CD4-positive, alpha-beta T cell treated with Interleukin-1 beta for 1 hour (primary cell): ENCODE measurements around the gene VWA8.
A peak's percentile ranks its signal among the peaks of the same experiment; 100 is the strongest.

Experiments
- DNase-seq, 2 donors: peaks; one replicate each; pipeline ENCODE4 v3.0.0-alpha.2; 2020 to 2022

VWA8 gene

GRCh38 chr13:41960637-41961465 is at the start of gene VWA8:
TSS of gene VWA8 (minus strand) at chr13:41961109. CDS start at chr13:41961015, 94 bp downstream.
- peak; percentile 82 to 84 for DNase-seq

DNA sequence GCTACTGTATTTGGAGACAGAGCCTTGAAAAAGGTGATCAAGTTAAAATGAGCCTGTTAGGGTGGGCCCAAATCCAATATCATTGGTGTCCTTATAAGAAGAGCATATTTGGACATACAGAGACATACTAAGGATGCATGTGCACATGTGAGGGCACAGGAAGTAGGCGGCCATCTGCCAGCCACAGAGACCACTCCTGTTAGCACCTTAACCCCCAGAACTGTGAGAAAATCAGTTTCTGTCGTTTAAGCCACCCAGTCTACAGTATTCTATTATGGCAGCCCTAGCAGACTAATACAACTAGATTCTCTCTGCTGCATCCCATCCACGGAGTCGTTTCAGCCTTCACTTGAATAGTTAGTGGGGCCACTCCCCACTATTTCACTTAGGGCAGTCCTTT is 48.1 kb upstream of the VWA8 start:
- no peak for DNase-seq

GRCh38 chr13:42007844-42008243 is 46.9 kb upstream of the VWA8 start:
- no peak for DNase-seq

DNA sequence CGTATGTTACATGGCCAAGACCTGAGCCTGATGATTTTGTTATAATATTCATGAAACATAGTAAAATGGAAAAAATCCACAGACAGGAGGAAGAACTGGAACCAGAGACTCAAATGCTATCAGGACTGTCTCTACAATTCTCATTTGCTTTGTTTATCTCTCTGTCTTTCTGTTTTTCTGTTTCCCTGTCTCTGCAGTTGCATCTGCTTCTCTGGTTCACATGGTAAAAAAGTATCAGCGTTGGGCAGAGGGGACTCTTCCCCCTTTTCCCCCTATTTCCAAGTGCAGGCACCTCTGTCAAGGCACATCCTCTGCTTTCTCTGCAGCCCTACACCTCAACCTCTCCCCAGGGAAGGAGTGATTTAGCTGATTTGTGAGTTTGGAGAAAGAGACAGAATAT is 41.2 kb upstream of the VWA8 start:
- no peak for DNase-seq

- DNase-seq: no peak
Observed at GRCh38 chr13:42001580-42001979, 40.7 kb upstream of the VWA8 start.

- DNase-seq: no peak
Observed at GRCh38 chr13:42000846-42001245, 39.9 kb upstream of the VWA8 start.

DNA sequence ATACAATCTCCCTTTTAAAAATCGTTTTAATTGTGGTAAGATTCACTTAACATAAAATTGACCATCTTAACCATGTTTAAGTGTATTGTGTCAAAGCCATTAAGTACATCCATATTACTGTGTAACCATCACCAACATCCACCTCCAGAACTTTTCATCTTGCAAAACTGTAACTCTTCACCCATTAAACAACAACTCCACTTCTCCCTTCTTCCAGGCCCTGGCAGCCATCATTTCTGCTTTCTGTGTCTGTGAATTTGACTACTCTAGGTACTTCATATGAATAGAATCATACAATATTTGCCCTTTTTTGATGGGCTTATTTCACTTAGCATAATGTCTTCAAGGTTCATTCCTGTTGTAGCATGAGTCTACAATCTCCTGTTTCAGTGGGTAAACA is 36.5 kb upstream of the VWA8 start:
- DNase-seq: no peak

GRCh38 chr13:41995946-41996345 is 35.0 kb upstream of the VWA8 start:
- no peak for DNase-seq

DNA sequence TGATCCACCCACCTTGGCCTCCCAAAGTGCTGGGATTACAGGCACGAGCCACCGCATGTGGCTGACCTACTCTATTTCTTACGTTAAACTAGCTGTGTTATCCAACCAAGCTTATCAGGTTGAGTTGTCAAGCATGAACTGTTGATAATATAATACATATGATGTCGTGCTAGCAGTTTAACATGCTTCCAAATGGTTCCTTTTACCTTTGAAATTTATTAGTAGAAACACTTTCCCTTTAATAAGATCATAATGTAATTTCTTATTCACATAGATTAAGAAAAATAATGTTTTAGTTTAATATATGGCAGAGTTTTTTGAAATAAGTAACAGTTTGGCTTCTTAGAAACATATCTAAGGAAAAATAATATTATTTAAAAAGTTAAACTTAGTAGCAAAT is 34.4 kb upstream of the VWA8 start:
- no peak for DNase-seq

DNA sequence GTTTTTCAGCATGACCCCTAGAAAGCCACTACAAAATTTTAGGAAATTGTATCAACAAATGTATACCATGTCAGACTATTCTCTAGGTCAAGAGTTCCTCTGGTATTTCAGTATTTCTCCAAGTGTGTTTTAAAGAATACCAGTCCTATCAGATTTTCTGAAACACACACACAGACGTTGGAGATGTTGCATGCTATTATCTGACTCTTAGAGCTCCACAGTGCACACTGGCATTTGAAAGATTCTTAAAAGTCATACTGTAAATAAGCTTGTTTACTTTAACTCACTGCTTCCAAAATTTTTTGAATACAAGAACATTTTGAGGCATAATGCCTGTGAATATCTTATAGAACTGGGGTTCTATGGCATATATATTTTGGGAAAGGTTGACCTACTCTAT is 33.8 kb upstream of the VWA8 start:
- no peak for DNase-seq

DNA sequence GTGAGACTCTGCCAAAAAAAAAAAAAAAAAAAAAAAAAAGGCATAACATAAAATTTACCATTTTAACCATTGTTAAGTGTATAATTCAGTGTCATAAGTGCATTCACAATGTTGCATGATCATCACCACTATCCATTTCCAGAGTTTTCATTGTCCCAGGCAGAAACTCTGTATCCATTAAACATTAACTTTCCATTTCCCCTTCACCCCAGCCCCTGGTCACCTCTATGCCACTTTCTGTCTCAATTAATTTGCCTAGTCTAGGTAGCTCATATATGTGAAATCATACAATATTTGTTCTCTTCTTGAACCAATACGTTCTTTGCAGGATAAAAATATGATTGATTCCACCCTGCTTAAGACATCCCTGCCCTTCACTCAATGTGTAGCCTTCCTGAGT is 31.0 kb upstream of the VWA8 start:
- no peak for DNase-seq

DNA sequence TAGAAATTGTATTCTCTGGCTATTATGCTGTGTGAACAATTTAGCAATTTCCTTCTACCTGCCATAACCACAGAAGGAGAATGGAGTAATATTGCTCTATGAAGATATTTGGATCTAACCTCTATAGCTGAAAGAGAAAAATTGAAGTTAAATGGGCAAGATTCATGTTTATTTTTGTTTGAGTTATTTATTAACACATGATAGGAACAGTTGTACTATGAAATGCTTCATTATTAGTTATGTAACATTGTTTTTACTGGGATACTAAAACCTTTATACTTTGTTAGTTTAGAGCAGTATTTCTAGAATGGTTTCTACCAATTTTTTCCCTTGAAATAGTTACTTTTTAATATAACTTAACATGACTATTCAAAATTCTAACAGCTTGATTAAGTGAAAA is 27.3 kb upstream of the VWA8 start:
- DNase-seq: no peak

GRCh38 chr13:41985788-41986508 is 25.0 kb upstream of the VWA8 start:
- DNase-seq: no peak

- DNase-seq: no peak
Observed at GRCh38 chr13:41981951-41982715, 21.2 kb upstream of the VWA8 start.

DNA sequence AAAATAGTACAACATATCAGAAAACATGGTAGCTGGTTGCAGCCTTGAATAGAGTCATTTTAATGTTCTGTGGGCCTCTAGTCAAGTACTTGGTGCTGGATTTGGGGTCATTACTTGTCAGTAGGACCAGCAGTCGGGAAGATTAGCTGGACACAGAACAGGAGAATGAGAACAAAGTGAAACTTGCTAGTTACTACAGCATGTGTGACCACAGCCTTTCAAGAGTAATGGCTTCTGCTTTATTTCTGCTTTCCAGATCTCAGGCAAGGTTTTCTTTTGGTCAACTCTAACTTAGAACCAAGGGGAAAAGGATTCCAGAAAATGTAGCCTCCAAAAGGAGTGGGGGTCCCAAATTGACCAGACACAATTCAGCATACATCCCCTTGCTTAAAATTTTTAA is 17.1 kb upstream of the VWA8 start:
- DNase-seq: no peak

DNA sequence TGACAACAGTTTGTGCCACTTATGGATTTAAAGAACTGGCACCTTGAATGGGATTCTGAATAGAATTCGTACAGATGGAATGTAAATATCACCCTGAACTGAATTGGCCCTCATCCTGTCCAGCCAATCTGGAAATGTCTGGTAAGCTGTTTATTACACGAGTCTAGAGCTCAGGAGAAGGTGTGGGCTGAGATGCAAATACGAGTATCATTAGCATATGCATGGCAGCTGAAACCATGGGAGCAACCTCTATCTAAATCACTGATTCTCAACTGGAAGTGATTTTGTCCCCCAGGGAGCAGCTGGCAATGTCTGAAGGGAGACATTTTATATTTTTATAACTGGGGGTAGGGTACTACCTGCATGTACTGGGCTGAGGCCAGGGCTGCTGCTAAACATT is 15.6 kb upstream of the VWA8 start:
- no peak for DNase-seq

DNA sequence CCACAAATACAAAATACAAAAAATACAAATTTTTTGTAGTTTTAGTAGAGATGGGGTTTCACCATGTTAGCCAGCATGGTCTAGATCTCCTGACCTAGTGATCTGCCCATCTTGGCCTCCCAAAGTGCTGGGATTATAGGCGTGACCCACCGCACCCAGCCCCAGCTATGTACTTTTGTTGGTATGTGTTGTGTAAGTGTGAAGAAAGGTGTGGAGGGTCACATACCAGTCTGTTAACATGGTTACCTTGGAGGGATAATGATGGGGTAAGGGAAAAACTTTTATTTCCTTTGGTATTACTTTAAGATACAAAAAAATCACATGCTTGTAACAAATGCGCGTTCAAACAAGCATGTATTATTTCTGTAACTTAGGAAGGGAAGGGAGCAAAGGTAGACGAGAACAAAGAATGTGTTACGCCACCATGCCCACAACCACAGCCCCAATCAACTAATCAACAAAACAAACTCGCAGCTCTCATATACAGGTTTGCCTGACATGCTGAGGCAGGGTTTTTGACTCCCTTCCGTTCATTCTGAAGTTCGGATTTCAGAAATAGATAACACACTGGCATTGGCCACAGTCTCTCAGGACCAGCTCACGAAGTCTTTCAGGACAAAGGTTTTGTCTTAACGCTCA is 13.5 kb upstream of the VWA8 start:
- peak in 1 of 2 donors; percentile 31 for DNase-seq

- DNase-seq: no peak
Observed at GRCh38 chr13:41973247-41973741, 12.4 kb upstream of the VWA8 start.

DNA sequence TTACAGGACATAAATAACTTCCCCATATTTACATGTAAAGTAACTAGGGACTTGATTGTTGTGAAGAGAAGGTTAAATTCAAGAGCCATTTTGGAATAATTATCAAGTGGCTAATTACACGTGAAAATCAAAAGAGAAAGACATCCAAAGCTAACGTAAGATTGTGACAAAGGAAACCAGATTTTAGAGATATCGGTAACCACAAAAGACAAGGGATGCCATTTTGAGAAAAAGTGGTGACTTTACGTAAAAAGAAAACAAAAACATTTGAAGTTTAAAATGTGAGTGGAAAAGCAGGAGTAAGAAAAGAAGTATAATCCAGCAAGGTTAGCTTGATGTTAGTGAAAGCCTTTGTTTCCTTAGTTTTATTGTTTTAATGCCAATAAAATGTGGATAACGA is 10.9 kb upstream of the VWA8 start:
- peak in 1 of 2 donors; percentile 47 for DNase-seq

DNA sequence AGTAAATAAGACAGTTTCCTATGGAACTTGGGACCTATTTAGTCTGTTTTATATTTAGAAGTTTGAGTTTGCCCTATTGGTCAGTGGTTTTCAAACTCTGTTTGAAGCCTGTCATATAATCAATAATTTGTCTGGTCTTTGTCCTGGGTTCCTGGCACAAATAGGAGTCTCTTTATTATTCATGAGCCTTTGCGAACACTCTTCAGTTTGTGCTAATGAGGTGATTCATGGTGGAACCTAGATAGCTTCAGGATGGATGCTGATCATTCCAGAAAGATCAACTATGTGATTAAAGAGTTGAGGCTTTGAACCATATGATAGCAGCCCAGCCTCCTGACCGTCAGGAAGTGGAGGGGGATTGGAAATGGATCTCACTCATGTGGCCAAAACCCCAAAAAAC is 10.0 kb upstream of the VWA8 start:
- DNase-seq: no peak

GRCh38 chr13:41970022-41970421 is 9.1 kb upstream of the VWA8 start:
- no peak for DNase-seq

DNA sequence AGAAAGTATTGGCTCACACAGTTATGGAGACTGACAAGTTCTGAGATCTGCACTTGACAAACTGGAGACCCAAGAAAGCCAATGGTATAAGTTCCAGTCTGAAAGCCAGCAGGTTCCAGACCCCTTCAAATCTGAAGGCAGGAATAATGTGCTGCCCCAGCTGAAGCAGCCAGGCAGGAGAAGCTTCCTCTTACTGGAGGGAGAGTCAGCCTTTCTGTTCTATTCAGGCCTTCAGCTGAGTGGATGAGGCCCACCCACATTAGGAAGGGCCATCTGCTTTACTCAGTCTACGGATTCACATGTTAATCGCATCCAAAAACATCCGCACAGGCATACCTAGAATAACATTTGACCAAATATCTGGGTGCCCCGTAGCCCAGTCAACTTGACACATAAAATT is 8.2 kb upstream of the VWA8 start:
- DNase-seq: no peak

GRCh38 chr13:41966671-41967070 is 5.8 kb upstream of the VWA8 start:
- DNase-seq: no peak
